OCI-LY1 (cell line): Measurements from ENCODE around the gene KLHL6.

Experiments
- H2AFZ ChIP-seq: fragments of 200-600 bp; sonication (generic), shearing (Covaris generic); 2 replicates; pipeline ENCODE4 v1.6.0; 2014; ENCODE audit warnings: antibody characterized with exemption, mild to moderate bottlenecking, low read length
- H3F3A ChIP-seq: fragments of 200-600 bp; sonication (generic), shearing (Covaris generic); 2 replicates; pipeline ENCODE4 v1.6.0; 2014; ENCODE audit warnings: mild to moderate bottlenecking, antibody characterized with exemption, low read length, moderate library complexity; ENCODE audit not compliant: insufficient read depth
- H3K27ac ChIP-seq: fragments of 200-600 bp; sonication (generic); 2 replicates; pipeline ENCODE4 v1.5.1; 2014; ENCODE audit warnings: low read length, mixed run types, mild to moderate bottlenecking, low read depth; ENCODE audit not compliant: poor library complexity, severe bottlenecking
- H3K27me3 ChIP-seq: fragments of 200-600 bp; sonication (generic); 2 replicates; pipeline ENCODE4 v1.6.0; 2014; ENCODE audit warnings: antibody characterized with exemption, mild to moderate bottlenecking, low read length, moderate library complexity; ENCODE audit not compliant: insufficient read depth
- H3K36me3 ChIP-seq: fragments of 200-600 bp; sonication (generic); 2 replicates; pipeline ENCODE4 v1.6.1; 2014; ENCODE audit warnings: mild to moderate bottlenecking, antibody characterized with exemption, low read length, moderate library complexity, mixed read lengths; ENCODE audit not compliant: insufficient read depth
- H3K4me1 ChIP-seq: fragments of 200-600 bp; sonication (generic); 2 replicates; pipeline ENCODE4 v1.5.1; 2014; ENCODE audit warnings: mild to moderate bottlenecking, low read length, moderate library complexity; ENCODE audit not compliant: insufficient read depth, severe bottlenecking
- H3K4me2 ChIP-seq: fragments of 200-600 bp; sonication (generic), shearing (Covaris generic); 2 replicates; pipeline ENCODE4 v1.6.1; 2014; ENCODE audit warnings: low read length
- H3K4me3 ChIP-seq: fragments of 200-600 bp; sonication (generic); 2 replicates; pipeline ENCODE4 v1.5.1; 2014; ENCODE audit warnings: low read length, low read depth, mild to moderate bottlenecking, mixed read lengths; ENCODE audit not compliant: poor library complexity, severe bottlenecking
- H3K79me2 ChIP-seq: fragments of 200-600 bp; shearing (Covaris generic); 2 replicates; pipeline ENCODE4 v1.6.1; 2016; ENCODE audit warnings: mixed run types, low read length, mixed read lengths; ENCODE audit not compliant: insufficient read depth
- H3K9ac ChIP-seq: fragments of 200-600 bp; sonication (generic), shearing (Covaris generic); 2 replicates; pipeline ENCODE4 v1.6.1; 2014; ENCODE audit warnings: mild to moderate bottlenecking, low read length, mixed read lengths
- H3K9me2 ChIP-seq: fragments of 200-600 bp; sonication (generic), shearing (Covaris generic); 2 replicates; pipeline ENCODE4 v1.6.1; 2014; ENCODE audit warnings: low read depth, mild to moderate bottlenecking, low read length, mixed read lengths
- H3K9me3 ChIP-seq: fragments of 200-600 bp; shearing (Covaris generic); 2 replicates; pipeline ENCODE4 v1.6.1; 2014; ENCODE audit warnings: low read length, mixed read lengths
- H4K20me1 ChIP-seq: fragments of 200-600 bp; sonication (generic), shearing (Covaris generic); 2 replicates; pipeline ENCODE4 v1.6.0; 2016; ENCODE audit warnings: mild to moderate bottlenecking, low read length; ENCODE audit not compliant: insufficient read depth
- EZH2 ChIP-seq: fragments of 200-600 bp; sonication (generic), shearing (Covaris generic); IDR thresholded peaks from 2 replicates; pipeline ENCODE4 v1.8.0; 2017; ENCODE audit warnings: borderline replicate concordance, mixed run types, mild to moderate bottlenecking, antibody characterized with exemption, low read length, moderate library complexity, mixed read lengths
- TF ChIP-seq, protein P1 (sequence below): fragments of 200-600 bp; sonication (generic), shearing (Covaris generic); IDR thresholded peaks from 2 replicates; pipeline ENCODE4 v1.5.1; 2017; ENCODE audit warnings: mild to moderate bottlenecking, antibody characterized with exemption, low read length, moderate library complexity, mixed read lengths

The KLHL6 gene

DNA sequence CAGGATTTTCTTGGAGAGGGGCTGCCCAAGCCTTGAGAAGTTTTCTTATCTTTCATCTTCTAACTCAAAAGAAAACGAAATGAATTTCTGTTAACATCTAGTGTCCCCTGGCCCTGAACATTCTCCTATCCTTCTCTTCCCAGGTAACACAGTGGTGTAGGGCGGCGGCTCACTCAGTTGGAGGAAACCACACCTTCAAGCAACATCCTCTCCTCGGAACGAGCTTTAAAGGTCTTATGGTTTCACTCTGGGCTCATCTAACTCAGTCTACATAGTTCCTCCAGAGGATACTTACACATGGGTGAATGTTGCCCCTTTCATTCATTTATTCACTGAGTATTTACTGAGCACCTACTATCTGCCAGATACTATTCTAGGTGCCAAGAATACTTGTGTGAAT lies 31.0 kb upstream of the KLHL6 start:
- H3K4me2 ChIP-seq = no peak overlapping the region
- peaks cover 77% of the 10 kb centered on the region for H3K4me1 ChIP-seq
- H3K79me2 ChIP-seq = no peaks in the 10 kb centered on the region

DNA sequence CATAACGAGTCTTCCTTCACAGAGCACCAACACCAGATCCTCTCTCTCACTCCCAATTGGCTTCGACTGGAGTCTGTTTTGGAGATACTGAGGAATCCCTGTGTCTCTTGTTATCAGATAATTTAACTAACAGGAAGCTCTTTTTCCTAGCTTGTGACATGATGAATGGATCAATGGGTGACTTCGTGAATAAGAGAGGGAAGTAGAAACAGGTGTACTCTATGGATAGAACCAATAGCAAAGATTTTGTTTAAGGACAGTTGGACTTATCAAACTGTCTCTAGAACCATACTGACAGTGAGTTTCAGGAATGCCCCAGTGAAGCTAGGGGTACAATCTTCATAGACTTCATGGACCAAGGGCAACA lies 29.4 kb upstream of the KLHL6 start:
- TF ChIP-seq EZH2 = no peak
- TF ChIP-seq, protein P1, sequence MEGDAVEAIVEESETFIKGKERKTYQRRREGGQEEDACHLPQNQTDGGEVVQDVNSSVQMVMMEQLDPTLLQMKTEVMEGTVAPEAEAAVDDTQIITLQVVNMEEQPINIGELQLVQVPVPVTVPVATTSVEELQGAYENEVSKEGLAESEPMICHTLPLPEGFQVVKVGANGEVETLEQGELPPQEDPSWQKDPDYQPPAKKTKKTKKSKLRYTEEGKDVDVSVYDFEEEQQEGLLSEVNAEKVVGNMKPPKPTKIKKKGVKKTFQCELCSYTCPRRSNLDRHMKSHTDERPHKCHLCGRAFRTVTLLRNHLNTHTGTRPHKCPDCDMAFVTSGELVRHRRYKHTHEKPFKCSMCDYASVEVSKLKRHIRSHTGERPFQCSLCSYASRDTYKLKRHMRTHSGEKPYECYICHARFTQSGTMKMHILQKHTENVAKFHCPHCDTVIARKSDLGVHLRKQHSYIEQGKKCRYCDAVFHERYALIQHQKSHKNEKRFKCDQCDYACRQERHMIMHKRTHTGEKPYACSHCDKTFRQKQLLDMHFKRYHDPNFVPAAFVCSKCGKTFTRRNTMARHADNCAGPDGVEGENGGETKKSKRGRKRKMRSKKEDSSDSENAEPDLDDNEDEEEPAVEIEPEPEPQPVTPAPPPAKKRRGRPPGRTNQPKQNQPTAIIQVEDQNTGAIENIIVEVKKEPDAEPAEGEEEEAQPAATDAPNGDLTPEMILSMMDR = no peak
- H3K79me2 ChIP-seq = no peaks in the 10 kb centered on the region
- H3K4me1 ChIP-seq = peaks cover 82% of the 10 kb centered on the region
- no peak overlapping the region; the same call in 1 of the 2 replicates for H3K9ac ChIP-seq
- H3K27me3 ChIP-seq = no peaks in the 10 kb centered on the region
- H3K4me3 ChIP-seq = no peak overlapping the region
- H3K4me2 ChIP-seq = no peak overlapping the region
- H3K36me3 ChIP-seq = no peaks in the 10 kb centered on the region
- H3K27ac ChIP-seq = peak overlapping the region; percentile 74
- H2AFZ ChIP-seq = no peak overlapping the region
- no peaks in the 10 kb centered on the region for H3K9me3 ChIP-seq
- no peaks in the 10 kb centered on the region for H4K20me1 ChIP-seq
- no peaks in the 10 kb centered on the region for H3K9me2 ChIP-seq
- H3F3A ChIP-seq = peaks cover 10% of the 10 kb centered on the region; the same call in 1 of the 2 replicates

More for the DNA sequence above, 31.0 kb upstream of the KLHL6 start:
- Histone ChIP-seq H3K36me3 (no peaks in the 10 kb centered on the region), H3F3A (peaks cover 11% of the 10 kb centered on the region), H3K27me3 (no peaks in the 10 kb centered on the region), H3K9ac (no peak overlapping the region), H4K20me1 (no peaks in the 10 kb centered on the region), H2AFZ (no peak overlapping the region), H3K4me3 (no peak overlapping the region), H3K9me2 (no peaks in the 10 kb centered on the region), H3K9me3 (no peaks in the 10 kb centered on the region), H3K27ac (peak overlapping the region; percentile 72)
- no peak for TF ChIP-seq EZH2
- TF ChIP-seq, protein P1 = no peak

DNA sequence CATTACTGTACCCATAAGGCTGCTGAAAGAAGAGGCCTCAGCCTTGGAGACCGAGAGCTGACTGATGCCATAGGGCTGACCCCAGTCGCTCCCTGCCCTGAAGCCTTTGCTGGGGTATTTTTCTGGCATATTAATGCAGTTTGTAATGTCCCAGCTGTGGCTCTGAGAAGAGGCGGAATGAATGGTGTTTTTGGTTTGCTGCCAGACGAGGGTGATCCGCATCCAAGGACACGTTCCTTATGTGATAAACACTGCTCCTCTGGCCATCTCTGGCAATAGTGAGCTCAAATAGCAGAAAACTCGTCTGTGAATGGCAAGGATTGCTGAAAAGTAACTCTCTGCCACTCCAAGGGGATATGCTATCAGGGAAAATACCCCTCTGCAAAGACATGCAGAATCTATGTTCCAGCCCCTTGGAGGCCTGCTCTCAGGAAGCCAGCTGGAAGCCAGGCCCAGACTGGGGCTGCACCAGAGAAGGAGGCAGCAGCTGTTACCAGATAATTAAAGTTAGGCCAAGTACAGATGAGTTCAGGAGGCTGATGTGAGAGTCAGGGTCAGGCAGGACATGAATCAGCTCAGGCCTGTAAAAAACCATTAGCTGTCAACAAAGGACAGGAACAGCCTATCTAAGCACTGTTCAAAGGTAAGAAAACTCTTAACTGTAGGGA lies 28.9 kb upstream of the KLHL6 start:
- Histone ChIP-seq H4K20me1 (no peaks in the 10 kb centered on the region), H3K9ac (peak overlapping the region; percentile 36), H3K4me3 (no peak overlapping the region), H3K4me2 (no peak overlapping the region), H3K36me3 (no peaks in the 10 kb centered on the region), H3K9me3 (no peaks in the 10 kb centered on the region), H3F3A (peaks cover 10% of the 10 kb centered on the region; the same call in 1 of the 2 replicates), H2AFZ (no peak overlapping the region), H3K27ac (peak overlapping the region; percentile 74), H3K4me1 (peaks cover 87% of the 10 kb centered on the region), H3K79me2 (no peaks in the 10 kb centered on the region), H3K27me3 (no peaks in the 10 kb centered on the region), H3K9me2 (no peaks in the 10 kb centered on the region)
- TF ChIP-seq, protein P1 = no peak
- no peak for TF ChIP-seq EZH2
